ENCODE results near the gene CACNA1C.

The CACNA1C gene

DNA sequence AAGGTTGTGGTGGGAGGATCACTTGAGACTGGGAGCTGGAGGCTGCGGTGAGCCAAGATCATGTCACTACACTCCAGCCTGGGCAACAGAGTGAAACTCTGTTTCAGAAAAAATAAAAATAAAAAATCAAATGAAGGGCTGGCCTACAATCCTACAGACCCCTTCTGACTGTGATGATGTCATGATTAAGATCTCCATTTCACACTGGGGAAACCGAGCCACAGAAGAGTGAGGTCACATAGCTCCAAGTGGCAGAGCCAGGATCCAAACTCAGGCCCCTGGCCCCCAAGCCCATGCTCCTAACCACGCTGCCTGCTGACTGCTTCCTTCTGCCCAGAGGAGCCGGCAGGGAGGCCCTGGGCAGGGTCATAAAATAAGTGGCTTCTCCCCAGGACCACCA, 483.9 kb downstream of the CACNA1C start:
- Histone ChIP-seq H3K9ac (ENCODE audit: low read length) (no peak overlapping the region), H3K4me1 (ENCODE audit: control insufficient read depth, insufficient read depth, low read length) (no peaks in the 10 kb centered on the region), H3K4me3 (ENCODE audit: low read length) (no peak overlapping the region), H3K9me3 (ENCODE audit: control insufficient read depth, low read length) (no peaks in the 10 kb centered on the region), H3K36me3 (ENCODE audit: control insufficient read depth, insufficient read depth, low read length, severe bottlenecking) (peaks cover 15% of the 10 kb centered on the region), H3K27me3 (replicated peaks; ENCODE audit: control insufficient read depth, insufficient read depth, low read length) (no peaks in the 10 kb centered on the region)
- no peak for DNase-seq (ENCODE audit: low read depth)

DNA sequence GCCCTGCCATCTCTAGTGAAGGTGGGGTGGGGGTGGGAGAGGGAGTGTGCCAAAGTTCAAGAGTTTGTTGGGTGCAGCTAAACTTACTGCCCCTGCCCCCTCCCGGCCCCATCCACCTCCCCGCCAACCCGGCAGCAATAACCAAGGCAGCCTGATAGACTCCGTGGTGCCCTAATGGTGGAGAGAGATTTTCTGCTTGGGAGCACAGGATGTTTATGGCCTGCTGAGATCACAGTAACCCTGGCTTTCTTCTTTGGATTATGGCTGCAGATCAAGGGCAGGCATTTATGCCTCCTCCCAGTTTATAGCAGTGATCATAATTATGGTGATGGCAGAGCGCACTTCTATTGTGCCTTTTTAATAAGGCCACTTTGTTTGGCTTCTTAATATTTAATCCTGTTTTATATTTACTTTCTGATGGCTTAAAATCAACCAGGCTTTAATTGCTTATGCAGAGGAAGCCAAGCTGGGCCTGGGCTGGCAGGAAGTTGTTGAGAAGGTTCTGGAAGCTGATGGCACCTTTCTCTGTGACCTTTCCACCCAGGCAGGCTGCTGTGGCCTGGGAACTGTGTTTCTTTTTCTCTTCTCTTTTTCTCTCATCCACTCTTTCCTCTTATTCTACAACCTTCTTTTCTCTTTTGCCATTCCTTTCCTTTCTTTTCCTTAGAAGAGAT, 485.2 kb downstream of the CACNA1C start:
- DNase-seq (ENCODE audit: low read depth), result no peak
- Histone ChIP-seq H3K9ac (ENCODE audit: low read length) (no peak overlapping the region), H3K36me3 (ENCODE audit: control insufficient read depth, insufficient read depth, low read length, severe bottlenecking) (peaks cover 9% of the 10 kb centered on the region), H3K4me3 (ENCODE audit: low read length) (no peak overlapping the region), H3K4me1 (ENCODE audit: control insufficient read depth, insufficient read depth, low read length) (no peaks in the 10 kb centered on the region), H3K27me3 (replicated peaks; ENCODE audit: control insufficient read depth, insufficient read depth, low read length) (no peaks in the 10 kb centered on the region), H3K9me3 (ENCODE audit: control insufficient read depth, low read length) (no peaks in the 10 kb centered on the region)

DNA sequence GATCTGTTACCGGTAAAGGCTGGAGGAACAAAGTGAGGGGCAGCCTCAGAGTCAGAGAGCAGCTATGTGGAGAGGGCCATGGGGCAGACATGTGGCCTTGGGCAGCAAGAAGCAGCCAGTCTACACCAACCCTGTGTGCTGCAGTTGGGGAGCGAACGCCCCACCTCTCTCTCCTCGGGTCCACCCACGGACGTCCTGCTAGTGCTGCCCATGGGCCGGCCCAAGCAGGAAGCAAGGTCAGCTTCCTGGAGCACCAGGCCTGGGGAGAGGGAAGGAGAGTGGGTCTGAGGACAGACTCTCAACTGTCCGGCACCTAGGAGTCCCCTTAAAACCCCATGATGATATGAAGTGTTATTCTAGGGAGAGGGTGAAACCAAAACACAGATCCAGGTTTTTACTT, 487.2 kb downstream of the CACNA1C start:
- Histone ChIP-seq H3K9me3 (ENCODE audit: control insufficient read depth, low read length) (no peaks in the 10 kb centered on the region), H3K36me3 (ENCODE audit: control insufficient read depth, insufficient read depth, low read length, severe bottlenecking) (peaks cover 5% of the 10 kb centered on the region), H3K9ac (ENCODE audit: low read length) (no peak overlapping the region), H3K4me3 (ENCODE audit: low read length) (no peak overlapping the region), H3K4me1 (ENCODE audit: control insufficient read depth, insufficient read depth, low read length) (no peaks in the 10 kb centered on the region), H3K27me3 (replicated peaks; ENCODE audit: control insufficient read depth, insufficient read depth, low read length) (no peaks in the 10 kb centered on the region)
- no peak for DNase-seq (ENCODE audit: low read depth)

DNA sequence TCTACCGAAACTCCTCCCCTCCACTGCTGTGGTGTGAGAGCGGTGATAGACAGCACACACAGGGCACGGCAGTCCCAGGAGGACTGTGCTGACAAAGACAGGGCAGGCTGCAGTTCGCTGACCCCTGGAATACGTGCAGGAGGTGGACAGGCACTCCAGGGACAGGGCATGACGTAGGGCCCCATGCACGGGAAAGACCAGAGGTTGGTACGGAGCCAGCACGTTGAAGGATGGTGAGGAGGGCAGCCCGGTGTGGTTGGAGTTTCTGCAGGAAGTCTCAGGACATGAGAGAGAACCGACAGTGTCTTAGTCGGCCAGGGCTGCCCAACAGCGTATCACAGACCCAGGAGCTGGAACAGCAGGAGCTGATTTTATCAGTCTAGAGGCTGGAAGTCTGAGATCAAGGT, 487.8 kb downstream of the CACNA1C start:
- no peak overlapping the region for H3K4me3 ChIP-seq (ENCODE audit: low read length)
- no peaks in the 10 kb centered on the region for H3K9me3 ChIP-seq (ENCODE audit: control insufficient read depth, low read length)
- H3K36me3 ChIP-seq (ENCODE audit: control insufficient read depth, insufficient read depth, low read length, severe bottlenecking), result peaks cover 5% of the 10 kb centered on the region
- no peaks in the 10 kb centered on the region for H3K27me3 ChIP-seq (replicated peaks; ENCODE audit: control insufficient read depth, insufficient read depth, low read length)
- H3K4me1 ChIP-seq (ENCODE audit: control insufficient read depth, insufficient read depth, low read length), result no peaks in the 10 kb centered on the region
- no peak for DNase-seq (ENCODE audit: low read depth)
- H3K9ac ChIP-seq (ENCODE audit: low read length), result no peak overlapping the region

DNA sequence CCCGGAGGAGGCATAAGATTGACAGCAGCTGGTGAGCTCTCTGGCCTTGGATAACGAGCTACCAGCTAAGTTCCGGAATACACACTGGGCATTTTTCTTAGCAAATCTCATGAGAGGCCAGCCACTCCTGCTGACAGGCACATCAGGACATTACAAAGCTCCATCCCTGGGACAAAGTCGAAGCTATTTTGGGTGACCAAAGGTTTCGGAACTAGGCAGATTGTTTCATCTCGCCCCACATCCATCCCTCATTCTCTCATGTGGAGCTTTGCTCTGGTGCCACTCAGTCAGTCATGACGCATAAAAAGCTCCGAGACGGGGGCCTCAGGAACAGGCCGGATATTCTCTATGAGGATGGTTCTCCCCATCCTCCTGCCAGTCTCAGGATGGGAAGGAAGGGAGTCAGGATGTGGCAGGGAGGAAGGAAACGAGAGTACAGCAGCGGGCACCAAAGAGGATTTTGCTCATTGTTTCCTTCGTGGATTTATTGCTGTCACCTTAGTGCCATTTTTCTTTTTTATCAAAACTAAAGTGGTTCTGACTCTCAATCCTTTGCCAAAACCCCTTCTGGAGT, 488.9 kb downstream of the CACNA1C start:
- Histone ChIP-seq H3K9me3 (ENCODE audit: control insufficient read depth, low read length) (no peaks in the 10 kb centered on the region), H3K36me3 (ENCODE audit: control insufficient read depth, insufficient read depth, low read length, severe bottlenecking) (peaks cover 14% of the 10 kb centered on the region), H3K9ac (ENCODE audit: low read length) (no peak overlapping the region), H3K27me3 (replicated peaks; ENCODE audit: control insufficient read depth, insufficient read depth, low read length) (no peaks in the 10 kb centered on the region), H3K4me1 (ENCODE audit: control insufficient read depth, insufficient read depth, low read length) (no peaks in the 10 kb centered on the region), H3K4me3 (ENCODE audit: low read length) (no peak overlapping the region)
- no peak for DNase-seq (ENCODE audit: low read depth)

DNA sequence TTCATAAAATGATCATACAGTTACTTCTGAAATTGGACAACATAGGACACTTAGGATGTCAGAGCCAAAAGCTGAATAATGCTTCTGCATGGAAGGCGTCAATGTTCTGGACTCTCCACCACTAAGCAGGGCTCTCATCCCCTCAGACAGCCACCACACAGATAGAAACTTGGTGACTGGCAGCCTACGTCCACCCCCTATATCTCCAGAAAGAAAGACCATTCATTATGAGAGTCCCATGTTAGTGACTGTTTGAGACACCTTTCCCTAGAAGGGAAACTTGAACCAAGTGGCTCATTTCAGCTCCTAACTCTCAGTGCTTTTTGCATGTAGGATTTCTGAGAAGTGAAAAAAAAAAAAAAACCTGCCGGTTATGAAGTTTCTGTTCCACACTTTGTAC, 491.0 kb downstream of the CACNA1C start:
- Histone ChIP-seq H3K9me3 (ENCODE audit: control insufficient read depth, low read length) (no peaks in the 10 kb centered on the region), H3K4me3 (ENCODE audit: low read length) (no peak overlapping the region), H3K27me3 (replicated peaks; ENCODE audit: control insufficient read depth, insufficient read depth, low read length) (no peaks in the 10 kb centered on the region), H3K36me3 (ENCODE audit: control insufficient read depth, insufficient read depth, low read length, severe bottlenecking) (peaks cover 18% of the 10 kb centered on the region), H3K4me1 (ENCODE audit: control insufficient read depth, insufficient read depth, low read length) (no peaks in the 10 kb centered on the region), H3K9ac (ENCODE audit: low read length) (no peak overlapping the region)
- DNase-seq (ENCODE audit: low read depth), result no peak

DNA sequence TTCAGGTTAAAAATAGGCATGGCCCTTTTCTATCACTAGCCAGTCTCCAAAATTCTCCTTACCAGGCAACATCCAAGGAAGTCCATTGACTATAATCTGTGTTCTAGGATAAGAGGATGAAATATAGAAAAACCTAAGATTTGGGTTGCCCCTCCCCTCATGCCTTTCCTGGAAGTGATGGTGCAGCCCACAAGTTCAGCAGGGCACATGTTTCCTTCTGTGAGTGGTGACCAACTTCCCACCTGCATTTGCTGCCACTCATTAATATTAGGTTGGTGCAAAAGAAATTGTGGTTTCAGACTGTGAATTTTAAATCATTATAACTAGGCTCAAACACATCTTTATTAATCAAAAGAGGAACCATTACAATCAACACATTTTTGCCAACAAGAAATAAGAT, 491.4 kb downstream of the CACNA1C start:
- H3K4me3 ChIP-seq (ENCODE audit: low read length), result no peak overlapping the region
- no peak for DNase-seq (ENCODE audit: low read depth)
- no peaks in the 10 kb centered on the region for H3K4me1 ChIP-seq (ENCODE audit: control insufficient read depth, insufficient read depth, low read length)
- H3K9me3 ChIP-seq (ENCODE audit: control insufficient read depth, low read length), result no peaks in the 10 kb centered on the region
- no peak overlapping the region for H3K9ac ChIP-seq (ENCODE audit: low read length)
- H3K27me3 ChIP-seq (replicated peaks; ENCODE audit: control insufficient read depth, insufficient read depth, low read length), result no peaks in the 10 kb centered on the region
- peaks cover 20% of the 10 kb centered on the region for H3K36me3 ChIP-seq (ENCODE audit: control insufficient read depth, insufficient read depth, low read length, severe bottlenecking)

DNA sequence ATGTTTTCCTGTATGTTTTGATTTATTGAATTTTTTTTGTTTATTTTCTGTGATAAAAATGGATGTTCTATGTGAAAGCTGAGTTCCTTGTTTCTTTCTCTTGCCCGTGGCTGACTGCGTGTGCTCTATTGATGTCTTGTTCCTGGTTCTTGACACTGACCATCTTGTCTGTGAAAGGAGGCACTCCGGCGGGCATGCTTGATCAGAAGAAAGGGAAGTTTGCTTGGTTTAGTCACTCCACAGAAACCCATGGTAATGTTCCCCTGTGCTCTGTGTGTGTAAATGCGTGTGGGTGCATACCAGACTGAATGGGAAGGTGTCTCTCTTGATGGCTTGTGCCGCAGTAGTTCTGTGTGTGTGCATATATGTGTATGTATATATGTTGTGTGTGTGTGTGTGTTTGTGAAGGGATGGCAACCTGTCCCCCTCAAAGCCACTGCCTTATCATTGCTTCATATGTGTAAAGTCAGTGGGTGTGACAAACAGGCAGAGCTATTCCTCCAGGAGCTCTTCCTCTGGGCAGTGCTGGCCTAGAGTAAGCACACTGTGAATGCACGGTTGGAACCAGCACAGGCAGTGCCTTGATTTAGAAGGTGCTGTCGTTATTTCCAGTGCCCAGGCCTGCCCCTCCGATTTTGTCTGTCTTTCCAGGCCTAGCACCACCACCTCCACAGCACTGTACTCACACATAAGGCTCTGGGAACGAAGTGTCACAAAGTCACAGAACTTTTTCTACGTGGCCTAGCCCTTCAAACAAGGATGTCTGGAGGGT, 494.7 kb downstream of the CACNA1C start:
- Histone ChIP-seq H3K27me3 (replicated peaks; ENCODE audit: control insufficient read depth, insufficient read depth, low read length) (no peaks in the 10 kb centered on the region), H3K4me1 (ENCODE audit: control insufficient read depth, insufficient read depth, low read length) (no peaks in the 10 kb centered on the region), H3K36me3 (ENCODE audit: control insufficient read depth, insufficient read depth, low read length, severe bottlenecking) (peaks cover 30% of the 10 kb centered on the region), H3K9me3 (ENCODE audit: control insufficient read depth, low read length) (no peaks in the 10 kb centered on the region), H3K4me3 (ENCODE audit: low read length) (no peak overlapping the region), H3K9ac (ENCODE audit: low read length) (no peak overlapping the region)
- no peak for DNase-seq (ENCODE audit: low read depth)

DNA sequence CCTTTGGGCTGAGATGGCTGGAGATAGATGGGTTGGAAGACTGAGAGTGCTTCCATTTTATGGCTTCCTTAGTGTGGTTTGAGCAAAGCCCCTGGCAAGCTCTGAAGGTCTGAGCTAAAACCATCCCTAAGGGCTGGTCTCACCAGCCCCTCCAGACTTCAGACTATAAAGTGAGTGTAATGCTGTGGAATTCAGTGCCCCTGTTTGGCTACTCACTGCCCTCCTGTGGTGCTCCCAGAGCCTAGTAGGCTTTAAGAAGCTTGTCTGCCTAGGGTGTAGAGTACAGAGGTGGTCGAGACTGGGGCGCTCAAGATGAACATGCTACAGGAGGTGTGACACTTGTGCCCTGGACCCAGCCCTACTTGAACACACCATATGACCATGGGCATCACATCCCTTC, 495.3 kb downstream of the CACNA1C start:
- DNase-seq (ENCODE audit: low read depth), result peak; percentile 20
- Histone ChIP-seq H3K4me1 (ENCODE audit: control insufficient read depth, insufficient read depth, low read length) (no peaks in the 10 kb centered on the region), H3K9me3 (ENCODE audit: control insufficient read depth, low read length) (no peaks in the 10 kb centered on the region), H3K27me3 (replicated peaks; ENCODE audit: control insufficient read depth, insufficient read depth, low read length) (no peaks in the 10 kb centered on the region), H3K4me3 (ENCODE audit: low read length) (no peak overlapping the region), H3K36me3 (ENCODE audit: control insufficient read depth, insufficient read depth, low read length, severe bottlenecking) (peaks cover 34% of the 10 kb centered on the region), H3K9ac (ENCODE audit: low read length) (no peak overlapping the region)

DNA sequence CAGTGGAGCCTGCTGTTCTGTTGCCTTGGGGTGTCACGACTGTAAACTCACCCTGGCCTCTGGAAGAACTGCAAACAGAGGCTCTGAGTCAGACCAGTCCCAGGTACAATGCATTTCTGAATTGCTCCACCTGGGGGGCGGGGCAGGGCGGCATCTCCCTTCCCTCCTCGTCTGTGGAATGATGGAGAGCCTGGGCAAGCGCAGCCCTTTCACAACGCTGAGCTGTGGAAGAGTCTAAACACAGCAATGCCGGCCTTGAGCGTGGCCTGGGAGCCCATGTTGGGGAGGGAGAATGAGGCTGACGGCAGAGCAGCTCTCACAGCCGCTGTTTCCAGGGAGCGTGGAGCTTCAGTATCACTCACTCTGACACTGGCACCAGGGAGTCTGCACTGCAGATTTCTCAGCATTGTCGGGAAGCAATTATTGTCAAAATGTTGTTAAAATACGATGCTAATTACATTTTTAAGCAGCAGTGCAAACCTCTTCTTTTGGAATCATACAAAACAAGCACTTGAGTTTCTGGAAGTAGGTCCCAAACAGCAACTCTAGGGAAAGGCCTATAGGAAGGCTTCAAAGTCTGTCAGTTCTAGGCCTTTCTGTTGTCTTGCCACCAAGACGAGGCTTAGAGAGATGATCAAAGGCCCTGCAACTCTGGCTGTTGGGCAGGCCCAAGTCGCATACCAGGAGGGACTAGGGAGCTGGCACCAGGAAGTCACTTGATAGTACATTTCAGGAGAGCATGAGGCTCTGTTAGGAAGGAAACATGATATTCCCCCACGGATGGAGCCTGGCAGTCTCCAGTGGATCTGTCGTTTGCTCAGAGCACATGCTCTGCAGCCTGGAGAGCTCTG, 498.0 kb downstream of the CACNA1C start:
- Histone ChIP-seq H3K36me3 (ENCODE audit: control insufficient read depth, insufficient read depth, low read length, severe bottlenecking) (peaks cover 45% of the 10 kb centered on the region), H3K4me1 (ENCODE audit: control insufficient read depth, insufficient read depth, low read length) (no peaks in the 10 kb centered on the region), H3K9me3 (ENCODE audit: control insufficient read depth, low read length) (no peaks in the 10 kb centered on the region), H3K9ac (ENCODE audit: low read length) (no peak overlapping the region), H3K27me3 (replicated peaks; ENCODE audit: control insufficient read depth, insufficient read depth, low read length) (no peaks in the 10 kb centered on the region), H3K4me3 (ENCODE audit: low read length) (no peak overlapping the region)
- peak; percentile 1 for DNase-seq (ENCODE audit: low read depth)

DNA sequence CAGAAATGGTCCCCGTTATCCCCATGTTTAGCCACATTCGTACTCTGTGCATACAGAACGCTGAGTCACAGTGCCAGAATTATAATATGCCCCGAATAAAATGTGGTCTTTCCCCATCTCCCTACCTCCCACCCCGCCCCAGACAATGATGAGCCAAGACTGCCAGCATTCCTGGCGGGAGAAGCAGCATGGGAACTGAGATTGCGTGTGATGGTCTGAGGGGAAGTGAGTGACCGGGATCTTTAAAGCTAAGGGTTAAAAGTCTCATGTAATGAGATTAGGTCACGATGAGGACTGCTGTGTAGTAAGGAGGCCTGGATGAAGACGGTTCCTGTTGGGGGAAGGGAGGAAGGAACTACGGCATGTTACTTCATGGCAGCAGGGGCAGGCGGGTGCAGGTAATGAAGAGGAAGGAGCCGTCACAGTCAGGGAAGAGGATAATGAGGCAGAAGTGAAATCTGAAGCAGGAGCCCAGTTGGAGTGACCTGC, 498.7 kb downstream of the CACNA1C start:
- Histone ChIP-seq H3K4me1 (ENCODE audit: control insufficient read depth, insufficient read depth, low read length) (no peaks in the 10 kb centered on the region), H3K4me3 (ENCODE audit: low read length) (no peak overlapping the region), H3K27me3 (replicated peaks; ENCODE audit: control insufficient read depth, insufficient read depth, low read length) (no peaks in the 10 kb centered on the region), H3K36me3 (ENCODE audit: control insufficient read depth, insufficient read depth, low read length, severe bottlenecking) (peaks cover 45% of the 10 kb centered on the region), H3K9me3 (ENCODE audit: control insufficient read depth, low read length) (no peaks in the 10 kb centered on the region), H3K9ac (ENCODE audit: low read length) (no peak overlapping the region)
- DNase-seq (ENCODE audit: low read depth), result no peak
